HepG2 (cell line): ENCODE measurements around the gene IL6R. TPM values are rescaled to one million over a fixed set of nuclear protein-coding genes. Genes with fewer than 3 reads are reported as not detected.
A peak's percentile ranks its signal among the peaks of the same experiment; 100 is the strongest.

Experiments used
- ATAC-seq: fragments of 200-7000 bp; cut with Tn5 transposase; 3 replicates; pipeline ENCODE4 v1.9.1; 2020; ENCODE audit warnings: mild to moderate bottlenecking, moderate library complexity
- BruUV-seq: library from RNA; stranded (reverse); fragments of 400-500 nt; replicated peaks from 2 replicates; lab custom pipeline; 2021; lab: Mats Ljungman, UMichigan
- CTCF ChIA-PET: fragments of 300-600 bp; formaldehyde crosslinking; extraction: SDS; loops from one replicate; lab custom pipeline; 2021; ENCODE audit warnings: low total read pairs, inconsistent platforms, low intra/inter-chr PET ratio; lab: Yijun Ruan, JAX
- POLR2A ChIA-PET: fragments of 350-600 bp; sonication (Branson Sonifier 250); formaldehyde crosslinking; loops from one replicate; lab custom pipeline; 2020; ENCODE audit warnings: antibody characterized with exemption, inconsistent platforms; lab: Yijun Ruan, JAX
- DNase-seq: peaks from one replicate; pipeline ENCODE4 v3.0.0-alpha.2; 2015; ENCODE audit warnings: low spot score
- FAIRE-seq: peaks from 3 replicates; lab custom pipeline; 2011; peaks lifted over from hg19 to GRCh38; lab: Jason Lieb, UNC
- H2AFZ ChIP-seq: one replicate; pipeline ENCODE4 v1.6.1; 2011; ENCODE audit warnings: low read length, inconsistent platforms
- H3K27ac ChIP-seq: fragments of 300-600 bp; 3 replicates; pipeline ENCODE4 v1.8.0; 2011; ENCODE audit warnings: mixed run types, mild to moderate bottlenecking, mixed read lengths, low read length, inconsistent platforms; ENCODE audit not compliant: insufficient read depth; ENCODE audit errors: extremely low read length
- H3K27me3 ChIP-seq, 2 experiments: fragments of 200-600 bp in 1 of 2; 2 replicates in 1 of 2; 3 replicates in 1 of 2; pipeline versions ENCODE4 v1.6.0 to v1.8.0; 2011; ENCODE audit warnings: low read length in 2 of 2, mild to moderate bottlenecking in 2 of 2, moderate library complexity in 2 of 2, inconsistent platforms in 1 of 2; ENCODE audit not compliant: insufficient read depth in 2 of 2, control insufficient read depth in 1 of 2
- H3K36me3 ChIP-seq, 2 experiments: fragments of 200-600 bp in 1 of 2; replicated peaks in 1 of 2; 2 replicates in 1 of 2; 3 replicates in 1 of 2; pipeline versions ENCODE4 v1.5.1 to v1.8.0; 2011; ENCODE audit warnings: low read length in 2 of 2, inconsistent platforms in 1 of 2; ENCODE audit not compliant: insufficient read depth in 2 of 2, control insufficient read depth in 1 of 2
- H3K4me1 ChIP-seq: 2 replicates; pipeline ENCODE4 v1.5.1; 2012; ENCODE audit warnings: low read length, inconsistent platforms; ENCODE audit not compliant: insufficient read depth
- H3K4me2 ChIP-seq: 2 replicates; pipeline ENCODE4 v1.6.0; 2011; ENCODE audit warnings: low read depth, low read length, inconsistent platforms
- H3K4me3 ChIP-seq, 3 experiments: fragments of 200-600 bp in 1 of 3; sonication (generic), shearing (Covaris generic) in 1 of 3; replicated peaks in 1 of 3; 2 replicates each; pipeline ENCODE4 v1.5.1; 2011 to 2016; ENCODE audit warnings: low read length in 3 of 3, inconsistent platforms in 2 of 3, low read depth in 2 of 3, mild to moderate bottlenecking in 2 of 3, control low read depth in 1 of 3, mixed read lengths in 1 of 3; ENCODE audit not compliant: insufficient read depth in 1 of 3
- H3K79me2 ChIP-seq: one replicate; pipeline ENCODE4 v1.6.1; 2011; ENCODE audit warnings: low read length, inconsistent platforms; ENCODE audit not compliant: insufficient read depth
- H3K9ac ChIP-seq: 2 replicates; pipeline ENCODE4 v1.6.0; 2011; ENCODE audit warnings: mild to moderate bottlenecking, low read depth, low read length, inconsistent platforms; ENCODE audit not compliant: insufficient read depth
- H3K9me3 ChIP-seq: 2 replicates; pipeline ENCODE4 v1.5.1; 2012; ENCODE audit warnings: mild to moderate bottlenecking, low read length
- H4K20me1 ChIP-seq: 2 replicates; pipeline ENCODE4 v1.6.0; 2011; ENCODE audit warnings: inconsistent platforms, mild to moderate bottlenecking, low read length, moderate library complexity; ENCODE audit not compliant: insufficient read depth
- ARNTL ChIP-seq: sonication (generic); formaldehyde crosslinking; IDR thresholded peaks from 2 replicates; pipeline ENCODE4 v1.4.0; 2020; ENCODE audit warnings: mild to moderate bottlenecking, missing genetic modification reagents
- ISX ChIP-seq: sonication (generic); formaldehyde crosslinking; conservative IDR thresholded peaks from 2 replicates; pipeline ENCODE4 v1.5.0; 2020; ENCODE audit warnings: missing genetic modification reagents
- KLF6 ChIP-seq: IDR thresholded peaks from 2 replicates; pipeline ENCODE4 v1.8.0; 2016; ENCODE audit warnings: missing biosample characterization, missing genetic modification reagents
- STAG1 ChIP-seq: sonication (generic); formaldehyde crosslinking; IDR thresholded peaks from 2 replicates; pipeline ENCODE4 v1.4.0; 2020; ENCODE audit warnings: missing genetic modification reagents
- TCF12 ChIP-seq, 2 experiments: fragments of 450-650 bp in 1 of 2; sonication (generic) in 1 of 2; formaldehyde crosslinking in 1 of 2; IDR thresholded peaks; 2 replicates each; pipeline versions ENCODE4 v1.6.1 to v1.8.0; 2017 to 2022; ENCODE audit warnings: antibody characterized with exemption in 1 of 2, mild to moderate bottlenecking in 1 of 2, missing genetic modification reagents in 1 of 2, moderate library complexity in 1 of 2
- TOE1 ChIP-seq: sonication (generic); formaldehyde crosslinking; IDR thresholded peaks from 2 replicates; pipeline ENCODE4 v1.4.0; 2020; ENCODE audit warnings: mild to moderate bottlenecking, missing genetic modification reagents
- ZNF225 ChIP-seq: sonication (generic); formaldehyde crosslinking; IDR thresholded peaks from 2 replicates; pipeline ENCODE4 v1.4.0; 2020; ENCODE audit warnings: mild to moderate bottlenecking, missing genetic modification reagents
- ZNF362 ChIP-seq: sonication (generic); formaldehyde crosslinking; IDR thresholded peaks from 2 replicates; pipeline ENCODE4 v1.4.0; 2020; ENCODE audit warnings: missing genetic modification reagents, mild to moderate bottlenecking, borderline replicate concordance
- ZNF451 ChIP-seq: sonication (generic); formaldehyde crosslinking; IDR thresholded peaks from 2 replicates; pipeline ENCODE4 v1.5.0; 2020; ENCODE audit warnings: mild to moderate bottlenecking, missing genetic modification reagents
- WGBS: methylation state at CpG from one replicate; pipeline ENCODE4 v1.1.6; 2017; ENCODE audit warnings: low lambda C conversion rate; 5-methylcytosine and 5-hydroxymethylcytosine counted together
- in situ Hi-C: cut with HindIII; loops from 2 replicates; pipeline ENCODE4 v1.10.0; 2017; ENCODE audit warnings: low pct_unique_long_range_greater_than_20kb; ENCODE audit not compliant: extremely low pct_ligation_motif_present
- intact Hi-C: fragments of 100-400 bp; cut with micrococcal nuclease; formaldehyde crosslinking; loops from one replicate; pipeline ENCODE4 v1.10.0; 2022; ENCODE audit not compliant: unreplicated experiment
- polyA plus RNA-seq, 8 experiments: library from polyadenylated mRNA; depleted of rRNA in 3 of 8; stranded (reverse) in 7 of 8; unstranded in 1 of 8; fragments of >200 nt; fragmentation: Illumina TruSeq in 4 of 8; extraction: Trizol in 4 of 8; gene quantifications; 2 replicates each; pipeline versions ENCODE4 v1.2.1 to v1.2.3, GENCODE V29; 2011 to 2016; ENCODE audit warnings: low read depth in 4 of 8, missing spikeins in 1 of 8, mixed read lengths in 1 of 8; ENCODE audit not compliant: insufficient read depth in 1 of 8
- total RNA-seq, 5 experiments: library from RNA; depleted of rRNA; stranded (reverse); fragments of >200 nt; fragmentation: Illumina TruSeq; extraction: Trizol; gene quantifications; 2 replicates each; pipeline ENCODE4 v1.2.3, GENCODE V29; 2016; ENCODE audit warnings: low read depth in 1 of 5
- TF ChIP-seq, protein P1 (sequence below): sonication (generic); formaldehyde crosslinking; IDR thresholded peaks from 2 replicates; pipeline ENCODE4 v1.5.0; 2020; ENCODE audit warnings: mild to moderate bottlenecking, missing genetic modification reagents, moderate library complexity
- TF ChIP-seq, protein P2 (sequence below): sonication (generic); formaldehyde crosslinking; IDR thresholded peaks from 2 replicates; pipeline ENCODE4 v1.5.0; 2020; ENCODE audit warnings: mild to moderate bottlenecking, low read depth, missing genetic modification reagents, borderline replicate concordance

Gene IL6R
- total and polyA plus RNA-seq, 2 of the 13 experiments (the other 11 are each of a cell fraction or from before 2014, with no cell fraction given) = 5.0 to 24.5 TPM

- Histone ChIP-seq H3K79me2 (no peaks in the 10 kb centered on the region), H3K4me1 (peaks cover 10% of the 10 kb centered on the region), H3K27me3 (no peaks in the 10 kb centered on the region), H2AFZ (no peak overlapping the region), H3K9ac (no peak overlapping the region), H3K4me3 (no peak overlapping the region), H3K36me3 (no peaks in the 10 kb centered on the region), H3K4me2 (no peak overlapping the region), H3K27ac (no peak overlapping the region), H4K20me1 (no peaks in the 10 kb centered on the region), H3K9me3 (no peaks in the 10 kb centered on the region)
- in situ Hi-C loops = no loop called here
- POLR2A ChIA-PET = no interaction called here
- peak; percentile 48; the same call in 1 of the 3 replicates for ATAC-seq
- CTCF ChIA-PET = no interaction called here
- 74% methylated on average over 8 of the region's 8 CpGs for WGBS
- TF ChIP-seq, protein P1, sequence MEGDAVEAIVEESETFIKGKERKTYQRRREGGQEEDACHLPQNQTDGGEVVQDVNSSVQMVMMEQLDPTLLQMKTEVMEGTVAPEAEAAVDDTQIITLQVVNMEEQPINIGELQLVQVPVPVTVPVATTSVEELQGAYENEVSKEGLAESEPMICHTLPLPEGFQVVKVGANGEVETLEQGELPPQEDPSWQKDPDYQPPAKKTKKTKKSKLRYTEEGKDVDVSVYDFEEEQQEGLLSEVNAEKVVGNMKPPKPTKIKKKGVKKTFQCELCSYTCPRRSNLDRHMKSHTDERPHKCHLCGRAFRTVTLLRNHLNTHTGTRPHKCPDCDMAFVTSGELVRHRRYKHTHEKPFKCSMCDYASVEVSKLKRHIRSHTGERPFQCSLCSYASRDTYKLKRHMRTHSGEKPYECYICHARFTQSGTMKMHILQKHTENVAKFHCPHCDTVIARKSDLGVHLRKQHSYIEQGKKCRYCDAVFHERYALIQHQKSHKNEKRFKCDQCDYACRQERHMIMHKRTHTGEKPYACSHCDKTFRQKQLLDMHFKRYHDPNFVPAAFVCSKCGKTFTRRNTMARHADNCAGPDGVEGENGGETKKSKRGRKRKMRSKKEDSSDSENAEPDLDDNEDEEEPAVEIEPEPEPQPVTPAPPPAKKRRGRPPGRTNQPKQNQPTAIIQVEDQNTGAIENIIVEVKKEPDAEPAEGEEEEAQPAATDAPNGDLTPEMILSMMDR = 0 out of 2 replicates have a peak, but pooled peaks have one; percentile 19
- TF ChIP-seq STAG1 (CRISPR knock-in tag) = peak; percentile 30; the same call in 1 of the 2 replicates
- TF ChIP-seq, protein P2, sequence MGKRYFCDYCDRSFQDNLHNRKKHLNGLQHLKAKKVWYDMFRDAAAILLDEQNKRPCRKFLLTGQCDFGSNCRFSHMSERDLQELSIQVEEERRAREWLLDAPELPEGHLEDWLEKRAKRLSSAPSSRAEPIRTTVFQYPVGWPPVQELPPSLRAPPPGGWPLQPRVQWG (CRISPR knock-in tag) = no peak
- no peak for FAIRE-seq
- BruUV-seq = no TSS peak
- DNase-seq = no peak
- intact Hi-C loops = no loop called here
Observed at GRCh38 chr1:154466921-154467417, 61.8 kb downstream of the IL6R start.

DNA sequence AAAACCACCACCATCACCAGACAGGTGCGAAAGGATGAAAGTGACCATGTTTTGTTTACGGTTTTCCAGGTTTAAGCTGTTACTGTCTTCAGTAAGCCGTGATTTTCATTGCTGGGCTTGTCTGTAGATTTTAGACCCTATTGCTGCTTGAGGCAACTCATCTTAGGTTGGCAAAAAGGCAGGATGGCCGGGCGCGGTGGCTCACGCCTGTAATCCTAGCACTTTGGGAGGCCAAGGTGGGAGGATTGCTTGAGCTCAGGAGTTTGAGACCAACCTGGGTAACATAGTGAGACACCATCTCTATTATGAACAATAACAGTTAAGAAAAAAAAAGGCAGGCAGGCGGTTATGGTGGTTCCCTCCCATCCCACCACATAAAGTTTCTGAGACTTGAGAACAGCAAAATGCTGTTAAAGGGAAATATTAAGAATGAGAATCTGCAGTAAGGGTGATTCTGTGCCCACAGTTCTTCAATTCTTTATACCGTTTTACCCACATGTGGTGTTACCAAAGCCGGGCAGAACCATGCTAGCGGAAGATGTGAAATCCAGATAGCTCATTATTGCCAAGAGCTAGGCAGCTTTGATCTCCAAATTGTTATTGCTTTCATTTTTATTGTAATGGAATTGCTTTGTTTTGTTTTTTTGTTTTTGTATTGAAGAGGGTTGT, 62.4 kb downstream of the IL6R start:
- no peak overlapping the region for H3K4me2 ChIP-seq
- CTCF ChIA-PET = no interaction called here
- POLR2A ChIA-PET = no interaction called here
- TF ChIP-seq KLF6 (CRISPR knock-in tag) = no peak
- TF ChIP-seq ZNF451 (CRISPR knock-in tag) = no peak
- TF ChIP-seq ARNTL = no peak
- TF ChIP-seq ZNF225 = no peak
- no peak for TF ChIP-seq TCF12 (IDR thresholded peaks at IDR 0.05)
- no peak for TF ChIP-seq TCF12 (CRISPR knock-in tag; IDR thresholded peaks at IDR 0.05)
- TF ChIP-seq ZNF362 (CRISPR knock-in tag) = no peak
- TF ChIP-seq ISX (CRISPR knock-in tag) = no peak
- no peak for TF ChIP-seq TOE1

More for the DNA sequence above, 62.4 kb downstream of the IL6R start:
- H3K27me3 ChIP-seq = no peaks in the 10 kb centered on the region
- H4K20me1 ChIP-seq = no peaks in the 10 kb centered on the region
- no peak for ATAC-seq
- in situ Hi-C loops (no loop called here), intact Hi-C loops (no loop called here)
- no peaks in the 10 kb centered on the region for H3K9me3 ChIP-seq
- no peak overlapping the region for H3K27ac ChIP-seq
- H3K9ac ChIP-seq = no peak overlapping the region
- no peak for DNase-seq
- no peak overlapping the region for H2AFZ ChIP-seq
- no peak for FAIRE-seq
- H3K4me3 ChIP-seq = no peak overlapping the region
- H3K36me3 ChIP-seq = no peaks in the 10 kb centered on the region
- peaks cover 10% of the 10 kb centered on the region for H3K4me1 ChIP-seq
- no peaks in the 10 kb centered on the region for H3K79me2 ChIP-seq
- 94% methylated on average over 11 of the region's 11 CpGs for WGBS
- BruUV-seq = no TSS peak
